ENCODE results near the gene TBC1D1. TPM values are rescaled to one million over a fixed set of nuclear protein-coding genes. Genes with fewer than 3 reads are reported as not detected.

TBC1D1 gene
- total RNA-seq, 1 donor from 2014 or later = 129 TPM

DNA sequence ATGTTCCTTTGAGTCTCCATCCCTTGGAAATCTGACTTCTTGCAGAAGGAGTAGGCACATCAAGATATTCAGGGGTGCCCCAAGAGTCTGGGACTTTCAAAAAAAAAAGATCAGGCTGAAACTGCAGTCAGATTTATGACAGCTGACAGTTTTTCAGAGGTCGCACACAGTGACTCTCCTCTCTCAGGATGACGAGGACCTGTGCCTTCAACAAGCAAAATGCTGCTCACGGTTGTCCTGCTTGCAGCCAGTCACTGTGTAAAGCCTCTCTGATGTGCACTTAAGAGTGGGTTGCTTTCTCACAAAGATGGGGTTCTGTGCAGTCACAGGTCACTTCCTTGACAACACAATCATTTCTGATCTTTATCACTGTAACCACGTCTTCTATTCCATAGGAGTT is 247.5 kb downstream of the TBC1D1 start:
- intact Hi-C loops (cut with micrococcal nuclease) = no loop called here
- TF ChIP-seq, protein P1, sequence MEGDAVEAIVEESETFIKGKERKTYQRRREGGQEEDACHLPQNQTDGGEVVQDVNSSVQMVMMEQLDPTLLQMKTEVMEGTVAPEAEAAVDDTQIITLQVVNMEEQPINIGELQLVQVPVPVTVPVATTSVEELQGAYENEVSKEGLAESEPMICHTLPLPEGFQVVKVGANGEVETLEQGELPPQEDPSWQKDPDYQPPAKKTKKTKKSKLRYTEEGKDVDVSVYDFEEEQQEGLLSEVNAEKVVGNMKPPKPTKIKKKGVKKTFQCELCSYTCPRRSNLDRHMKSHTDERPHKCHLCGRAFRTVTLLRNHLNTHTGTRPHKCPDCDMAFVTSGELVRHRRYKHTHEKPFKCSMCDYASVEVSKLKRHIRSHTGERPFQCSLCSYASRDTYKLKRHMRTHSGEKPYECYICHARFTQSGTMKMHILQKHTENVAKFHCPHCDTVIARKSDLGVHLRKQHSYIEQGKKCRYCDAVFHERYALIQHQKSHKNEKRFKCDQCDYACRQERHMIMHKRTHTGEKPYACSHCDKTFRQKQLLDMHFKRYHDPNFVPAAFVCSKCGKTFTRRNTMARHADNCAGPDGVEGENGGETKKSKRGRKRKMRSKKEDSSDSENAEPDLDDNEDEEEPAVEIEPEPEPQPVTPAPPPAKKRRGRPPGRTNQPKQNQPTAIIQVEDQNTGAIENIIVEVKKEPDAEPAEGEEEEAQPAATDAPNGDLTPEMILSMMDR (IDR thresholded peaks at IDR 0.05; ENCODE audit: borderline replicate concordance) = no peak
- Histone ChIP-seq H3K9me3 (replicated peaks) (no peaks in the 10 kb centered on the region), H3K27me3 (ENCODE audit: low read depth) (no peaks in the 10 kb centered on the region), H3K36me3 (peaks cover 75% of the 10 kb centered on the region), H3K27ac (replicated peaks) (no peak overlapping the region), H3K4me3 (no peak overlapping the region), H3K4me1 (peaks cover 18% of the 10 kb centered on the region)
- DNase-seq = no peak

DNA sequence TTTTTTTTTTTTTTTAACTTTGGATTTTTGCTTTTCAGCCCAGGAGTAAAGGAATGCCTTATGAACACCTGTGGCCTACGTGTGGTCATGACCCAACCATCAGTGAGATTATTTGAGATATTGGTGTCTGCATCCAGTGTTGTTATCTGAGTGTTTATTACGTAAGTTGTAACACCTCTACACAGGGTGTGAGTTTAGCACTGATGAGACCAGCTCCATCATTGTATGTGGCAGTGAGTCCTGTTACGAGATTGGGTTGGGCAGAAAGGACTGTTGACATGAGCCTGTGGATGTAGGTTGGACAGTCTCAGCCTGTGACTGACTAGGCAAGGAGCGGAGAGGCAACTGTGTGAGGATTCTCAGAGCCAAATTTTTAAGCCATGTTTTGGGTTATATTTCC is 248.3 kb downstream of the TBC1D1 start:
- H3K36me3 ChIP-seq = peaks cover 67% of the 10 kb centered on the region
- intact Hi-C loops (cut with micrococcal nuclease) = no loop called here
- TF ChIP-seq, protein P1 (IDR thresholded peaks at IDR 0.05; ENCODE audit: borderline replicate concordance) = no peak

DNA sequence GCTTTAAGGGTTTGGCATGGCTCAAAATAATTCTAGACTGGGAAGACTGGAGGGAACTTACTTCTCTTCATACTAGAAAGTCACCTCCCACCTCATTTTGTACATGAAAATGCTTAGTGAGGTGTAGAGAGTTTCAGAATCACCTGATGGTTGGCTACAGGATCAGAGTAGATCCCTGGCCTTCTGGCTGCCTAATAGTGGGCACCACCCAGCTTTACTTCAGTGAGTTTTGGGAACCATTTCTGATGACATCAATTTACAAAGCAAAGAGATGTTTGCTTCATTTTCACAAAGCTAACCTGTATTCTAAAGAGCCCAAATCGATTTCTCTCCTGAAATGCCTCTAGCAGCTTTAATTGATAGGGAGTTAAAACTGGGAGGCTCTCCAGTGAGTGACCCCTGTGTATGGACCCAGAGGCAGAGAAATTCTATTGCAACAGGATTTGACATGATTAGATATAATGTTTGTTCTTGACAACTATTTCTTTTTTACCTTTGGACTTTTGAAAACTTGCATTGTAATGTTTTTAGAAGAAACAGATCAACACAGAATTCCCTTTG is 249.8 kb downstream of the TBC1D1 start:
- Histone ChIP-seq H3K4me3 (no peak overlapping the region), H3K9me3 (replicated peaks) (no peaks in the 10 kb centered on the region), H3K27ac (replicated peaks) (no peak overlapping the region), H3K27me3 (ENCODE audit: low read depth) (no peaks in the 10 kb centered on the region), H3K36me3 (peaks cover 53% of the 10 kb centered on the region), H3K4me1 (peaks cover 17% of the 10 kb centered on the region)
- DNase-seq = no peak
- intact Hi-C loops (cut with micrococcal nuclease) = no loop called here
- TF ChIP-seq, protein P1 (IDR thresholded peaks at IDR 0.05; ENCODE audit: borderline replicate concordance) = no peak

More for the DNA sequence above, 248.3 kb downstream of the TBC1D1 start:
- H3K27me3 ChIP-seq (ENCODE audit: low read depth) = no peaks in the 10 kb centered on the region
- no peak overlapping the region for H3K4me3 ChIP-seq
- DNase-seq = no peak
- peaks cover 9% of the 10 kb centered on the region for H3K4me1 ChIP-seq
- no peak overlapping the region for H3K27ac ChIP-seq (replicated peaks)
- no peaks in the 10 kb centered on the region for H3K9me3 ChIP-seq (replicated peaks)

DNA sequence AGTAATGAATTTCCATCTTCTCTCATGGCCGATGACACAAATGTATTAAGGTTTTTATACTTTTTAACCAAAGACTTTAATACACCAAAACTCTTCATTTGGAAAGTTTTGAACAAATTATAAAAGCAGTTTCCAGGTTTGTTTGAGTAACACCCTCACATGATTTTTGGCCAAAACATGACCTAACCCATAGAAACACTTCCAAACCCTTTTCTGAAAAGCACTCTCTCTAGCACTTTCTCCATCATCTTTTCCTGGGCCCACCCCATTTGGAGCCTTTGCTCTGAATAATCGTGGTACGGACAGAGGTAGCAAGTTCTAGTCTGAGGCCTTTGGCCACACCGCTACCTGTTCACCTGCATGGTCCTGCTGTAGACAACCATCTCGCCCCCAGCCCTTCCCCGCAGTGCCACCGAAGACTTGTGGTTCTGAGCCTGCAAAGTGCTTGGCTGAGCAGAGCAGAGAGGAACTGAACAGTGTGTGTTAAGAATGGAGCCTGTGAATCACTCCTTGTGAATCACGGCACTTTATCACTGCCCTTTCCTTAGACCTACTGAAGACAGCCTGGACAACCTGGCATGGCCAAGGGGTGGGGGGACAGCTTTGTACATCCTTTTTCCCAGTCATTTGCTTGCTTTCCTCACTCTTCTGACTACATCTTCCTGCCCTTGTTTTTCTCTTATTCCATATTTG is 251.1 kb downstream of the TBC1D1 start:
- Histone ChIP-seq H3K4me3 (no peak overlapping the region), H3K9me3 (replicated peaks) (no peaks in the 10 kb centered on the region), H3K36me3 (peaks cover 44% of the 10 kb centered on the region), H3K27me3 (ENCODE audit: low read depth) (no peaks in the 10 kb centered on the region), H3K27ac (replicated peaks) (no peak overlapping the region), H3K4me1 (peaks cover 17% of the 10 kb centered on the region)
- DNase-seq = no peak
- intact Hi-C loops (cut with micrococcal nuclease) = no loop called here
- TF ChIP-seq, protein P1 (IDR thresholded peaks at IDR 0.05; ENCODE audit: borderline replicate concordance) = no peak

DNA sequence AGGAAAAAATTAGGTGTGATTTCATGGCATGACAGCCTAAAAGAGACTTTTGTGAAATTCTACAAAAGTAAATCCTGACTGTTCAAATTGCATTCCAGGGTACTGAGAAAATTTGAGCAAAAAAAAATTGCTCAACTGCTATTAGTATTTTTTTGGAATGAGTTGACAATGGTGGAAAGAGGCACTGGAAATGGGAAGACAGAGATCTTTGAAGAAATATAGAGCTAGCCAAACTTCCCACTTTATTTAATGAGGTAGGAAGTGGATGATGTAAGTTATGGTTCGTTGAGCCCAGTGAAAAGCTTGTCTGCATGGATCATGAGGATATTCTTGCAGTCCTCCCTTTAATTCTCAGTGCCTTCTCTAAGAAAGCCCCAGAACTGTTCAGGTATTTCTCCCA is 253.1 kb downstream of the TBC1D1 start:
- no peak overlapping the region for H3K27ac ChIP-seq (replicated peaks)
- intact Hi-C loops (cut with micrococcal nuclease) = no loop called here

More for the DNA sequence above, 253.1 kb downstream of the TBC1D1 start:
- H3K36me3 ChIP-seq = peaks cover 24% of the 10 kb centered on the region
- TF ChIP-seq, protein P1 (IDR thresholded peaks at IDR 0.05; ENCODE audit: borderline replicate concordance) = no peak
- no peaks in the 10 kb centered on the region for H3K9me3 ChIP-seq (replicated peaks)
- no peak for DNase-seq
- peaks cover 17% of the 10 kb centered on the region for H3K4me1 ChIP-seq
- no peaks in the 10 kb centered on the region for H3K27me3 ChIP-seq (ENCODE audit: low read depth)
- H3K4me3 ChIP-seq = no peak overlapping the region
